Natural killer cell (primary cell): Measurements from ENCODE around the gene SCFD2. TPM values are rescaled to one million over a fixed set of nuclear protein-coding genes. Genes with fewer than 3 reads are reported as not detected.

Source experiments
- ATAC-seq, 3 donors: fragments of 150-1000 bp in 2 of 3; fragments of 200-7000 bp in 1 of 3; cut with Tn5 transposase; 1 replicate in 1 of 3; 2 replicates in 2 of 3; pipeline ENCODE4 v1.10.0; 2021; ENCODE audit warnings: mild to moderate bottlenecking in 2 of 3, moderate library complexity in 2 of 3
- DNase-seq, 2 donors: peaks; one replicate each; pipeline versions ENCODE4 v3.0.0 to v3.0.0-alpha.2; 2013 to 2021; ENCODE audit warnings: mixed read lengths in 1 of 2
- H3K27ac ChIP-seq: one replicate; pipeline ENCODE4 v1.5.1; 2013; ENCODE audit warnings: mild to moderate bottlenecking, low read length
- H3K27me3 ChIP-seq: one replicate; pipeline ENCODE4 v1.6.1; 2013; ENCODE audit warnings: low read length; ENCODE audit not compliant: control insufficient read depth, insufficient read depth
- H3K36me3 ChIP-seq: one replicate; pipeline ENCODE4 v1.6.1; 2013; ENCODE audit warnings: low read length; ENCODE audit not compliant: control insufficient read depth, insufficient read depth
- H3K4me1 ChIP-seq: one replicate; pipeline ENCODE4 v1.6.1; 2013; ENCODE audit warnings: low read length; ENCODE audit not compliant: control insufficient read depth, insufficient read depth
- H3K4me3 ChIP-seq: one replicate; pipeline ENCODE4 v1.5.1; 2013; ENCODE audit warnings: low read length
- H3K9me3 ChIP-seq: one replicate; pipeline ENCODE4 v1.6.1; 2013; ENCODE audit warnings: low read length; ENCODE audit not compliant: control insufficient read depth, insufficient read depth
- H3K27ac Mint-ChIP-seq, 2 donors: one replicate each; pipeline ENCODE4 v1.8.0; 2022; ENCODE audit warnings: mild to moderate bottlenecking in 2 of 2, mixed read lengths in 2 of 2, moderate library complexity in 1 of 2
- H3K27me3 Mint-ChIP-seq, 2 donors: one replicate each; pipeline ENCODE4 v1.8.0; 2022; ENCODE audit warnings: low read depth in 2 of 2, mixed read lengths in 2 of 2
- H3K36me3 Mint-ChIP-seq: one replicate; pipeline ENCODE4 v1.8.0; 2022; ENCODE audit warnings: mixed read lengths
- H3K4me1 Mint-ChIP-seq, 2 donors: one replicate each; pipeline ENCODE4 v1.8.0; 2022; ENCODE audit warnings: mixed read lengths in 2 of 2
- H3K4me3 Mint-ChIP-seq: one replicate; pipeline ENCODE4 v1.8.0; 2022; ENCODE audit warnings: mild to moderate bottlenecking, moderate library complexity, mixed read lengths
- H3K9me3 Mint-ChIP-seq, 2 donors: one replicate each; pipeline ENCODE4 v1.8.0; 2022; ENCODE audit warnings: mixed read lengths in 2 of 2
- CTCF ChIP-seq: fragments of 200-600 bp; IDR thresholded peaks from one replicate; pipeline ENCODE4 v1.8.0; 2022; ENCODE audit warnings: antibody characterized with exemption
- WGBS: methylation state at CpG from one replicate; pipeline ENCODE4 v1.1.7; 2013; ENCODE audit warnings: missing lambda C conversion rate; ENCODE audit not compliant: insufficient coverage; 5-methylcytosine and 5-hydroxymethylcytosine counted together
- intact Hi-C: fragments of 100-400 bp; cut with micrococcal nuclease; formaldehyde crosslinking; loops from one replicate; pipeline ENCODE4 v1.14.2; 2022
- total RNA-seq, 4 donors: library from RNA; stranded (reverse); fragments of 120-200 nt in 1 of 4; gene quantifications; one replicate each; pipeline versions ENCODE4 v1.2.3 to v1.2.4, GENCODE V29; 2013 to 2022

SCFD2 gene
- total RNA-seq, 3 donors from 2014 or later (not counting 1 experiment from before 2014, with no cell fraction given): 26.4 to 29.4 (median 28.9) TPM

GRCh38 chr4:52890521-52890791, 475.4 kb downstream of the SCFD2 start:
- DNase-seq (no peak), ATAC-seq (no peak)
- no peaks in the 10 kb centered on the region for H3K27me3 ChIP-seq
- H3K27ac ChIP-seq: no peak overlapping the region
- H3K4me3 ChIP-seq: no peak overlapping the region
- Mint-ChIP-seq H3K27me3 (no peaks in the 10 kb centered on the region), H3K27ac (no peak overlapping the region), H3K36me3 (no peaks in the 10 kb centered on the region), H3K4me3 (no peak overlapping the region), H3K9me3 (no peaks in the 10 kb centered on the region), H3K4me1 (peaks cover under 1 to 7% of the 10 kb centered on the region in 2 donors)
- WGBS: 88% methylated on average over 1 of the region's 1 CpG
- H3K36me3 ChIP-seq: no peaks in the 10 kb centered on the region
- no peaks in the 10 kb centered on the region for H3K9me3 ChIP-seq
- no peaks in the 10 kb centered on the region for H3K4me1 ChIP-seq
- intact Hi-C loops: no loop called here
- no peak for TF ChIP-seq CTCF

- Mint-ChIP-seq H3K27ac (no peak overlapping the region), H3K4me1 (peaks cover 0 to 7% of the 10 kb centered on the region in 2 donors), H3K27me3 (no peaks in the 10 kb centered on the region), H3K36me3 (no peaks in the 10 kb centered on the region), H3K4me3 (no peak overlapping the region), H3K9me3 (no peaks in the 10 kb centered on the region)
- no peaks in the 10 kb centered on the region for H3K4me1 ChIP-seq
- WGBS: 75% methylated on average over 1 of the region's 2 CpGs
- no peak for TF ChIP-seq CTCF
- DNase-seq: no peak
- no peaks in the 10 kb centered on the region for H3K9me3 ChIP-seq
- no peak overlapping the region for H3K4me3 ChIP-seq
- no peaks in the 10 kb centered on the region for H3K27me3 ChIP-seq
- intact Hi-C loops: no loop called here
- no peak overlapping the region for H3K27ac ChIP-seq
- ATAC-seq: no peak
- no peaks in the 10 kb centered on the region for H3K36me3 ChIP-seq
Measured at GRCh38 chr4:52889778-52890520, 475.9 kb downstream of the SCFD2 start.

GRCh38 chr4:52889354-52889753, 476.5 kb downstream of the SCFD2 start:
- Histone ChIP-seq H3K4me1 (no peaks in the 10 kb centered on the region), H3K9me3 (no peaks in the 10 kb centered on the region), H3K27ac (no peak overlapping the region), H3K4me3 (no peak overlapping the region), H3K36me3 (no peaks in the 10 kb centered on the region), H3K27me3 (no peaks in the 10 kb centered on the region)
- ATAC-seq: no peak
- DNase-seq: no peak
- intact Hi-C loops: no loop called here
- peaks cover 0 to 7% of the 10 kb centered on the region in 2 donors for H3K4me1 Mint-ChIP-seq
- H3K9me3 Mint-ChIP-seq: no peaks in the 10 kb centered on the region
- TF ChIP-seq CTCF: no peak
- no peaks in the 10 kb centered on the region for H3K27me3 Mint-ChIP-seq
- H3K36me3 Mint-ChIP-seq: no peaks in the 10 kb centered on the region
- H3K4me3 Mint-ChIP-seq: no peak overlapping the region
- 88% methylated on average over 2 of the region's 2 CpGs for WGBS
- H3K27ac Mint-ChIP-seq: no peak overlapping the region

- H3K4me1 ChIP-seq: no peaks in the 10 kb centered on the region
- H3K27me3 ChIP-seq: no peaks in the 10 kb centered on the region
- H3K36me3 ChIP-seq: no peaks in the 10 kb centered on the region
- DNase-seq (no peak), ATAC-seq (no peak)
- intact Hi-C loops: no loop called here
- H3K4me1 Mint-ChIP-seq: peaks cover 5 to 9% of the 10 kb centered on the region in 2 donors
- WGBS: 100% methylated on average over 1 of the region's 2 CpGs
- no peak overlapping the region for H3K27ac Mint-ChIP-seq
- H3K27me3 Mint-ChIP-seq: no peaks in the 10 kb centered on the region
- H3K9me3 Mint-ChIP-seq: no peaks in the 10 kb centered on the region
- H3K4me3 Mint-ChIP-seq: no peak overlapping the region
- TF ChIP-seq CTCF: no peak
- no peaks in the 10 kb centered on the region for H3K36me3 Mint-ChIP-seq
- no peaks in the 10 kb centered on the region for H3K9me3 ChIP-seq
- H3K27ac ChIP-seq: no peak overlapping the region
- no peak overlapping the region for H3K4me3 ChIP-seq
Measured at GRCh38 chr4:52884994-52885393, 480.9 kb downstream of the SCFD2 start.
